GM23338 (cell line): ENCODE results near the gene SPART. TPM values are rescaled to one million over a fixed set of nuclear protein-coding genes. Genes with fewer than 3 reads are reported as not detected.
A peak's percentile ranks its signal among the peaks of the same experiment; 100 is the strongest.

Experiments used
- ATAC-seq: fragments of 200-7000 bp; cut with Tn5 transposase; 3 replicates; pipeline ENCODE4 v1.9.1; 2020
- DNase-seq: peaks from one replicate; pipeline ENCODE4 v3.0.0-alpha.2; 2015; ENCODE audit warnings: low spot score
- H2AFZ ChIP-seq: fragments of 200-600 bp; sonication (generic); 2 replicates; pipeline ENCODE4 v1.8.0; 2016; ENCODE audit warnings: antibody characterized with exemption, mild to moderate bottlenecking, moderate library complexity
- H3F3A ChIP-seq: fragments of 200-600 bp; sonication (generic); replicated peaks from 2 replicates; pipeline ENCODE4 v1.8.0; 2017; ENCODE audit warnings: antibody characterized with exemption, mixed run types, low read depth
- H3K27ac ChIP-seq: fragments of 200-600 bp; sonication (generic); 2 replicates; pipeline ENCODE4 v1.6.1; 2016; ENCODE audit warnings: low read depth
- H3K27me3 ChIP-seq: fragments of 200-600 bp; sonication (generic); 2 replicates; pipeline ENCODE4 v1.8.0; 2016; ENCODE audit warnings: mild to moderate bottlenecking, mixed run types, moderate library complexity; ENCODE audit not compliant: insufficient read depth
- H3K36me3 ChIP-seq: fragments of 200-600 bp; sonication (generic); 2 replicates; pipeline ENCODE4 v1.8.0; 2016; ENCODE audit warnings: mild to moderate bottlenecking; ENCODE audit not compliant: insufficient read depth
- H3K4me1 ChIP-seq: fragments of 200-600 bp; sonication (generic); 2 replicates; pipeline ENCODE4 v1.8.0; 2016; ENCODE audit warnings: mild to moderate bottlenecking, moderate library complexity; ENCODE audit not compliant: insufficient read depth
- H3K4me2 ChIP-seq: fragments of 200-600 bp; sonication (generic); 2 replicates; pipeline ENCODE4 v1.7.1; 2017; ENCODE audit warnings: mixed run types
- H3K4me3 ChIP-seq: fragments of 200-600 bp; sonication (generic); 2 replicates; pipeline ENCODE4 v1.6.1; 2016; ENCODE audit warnings: mixed run types
- H3K79me2 ChIP-seq: fragments of 200-600 bp; sonication (generic); replicated peaks from 2 replicates; pipeline ENCODE4 v1.8.0; 2017; ENCODE audit warnings: mild to moderate bottlenecking; ENCODE audit not compliant: insufficient read depth
- H3K9me2 ChIP-seq: fragments of 200-600 bp; sonication (generic); 2 replicates; pipeline ENCODE4 v1.8.0; 2017; ENCODE audit not compliant: insufficient read depth
- H4K20me1 ChIP-seq: fragments of 200-600 bp; sonication (generic); replicated peaks from 2 replicates; pipeline ENCODE4 v1.8.0; 2017; ENCODE audit warnings: mild to moderate bottlenecking; ENCODE audit not compliant: insufficient read depth
- H3K27ac Mint-ChIP-seq: 2 replicates; pipeline ENCODE4 v1.8.0; 2020; ENCODE audit warnings: inconsistent platforms, mild to moderate bottlenecking, moderate library complexity, mixed read lengths
- H3K27me3 Mint-ChIP-seq: 3 replicates; pipeline ENCODE4 v1.8.0; 2022; ENCODE audit warnings: low read depth, mild to moderate bottlenecking, moderate library complexity, mixed read lengths, inconsistent platforms; ENCODE audit not compliant: insufficient read depth, poor library complexity
- H3K36me3 Mint-ChIP-seq: 3 replicates; pipeline ENCODE4 v1.8.0; 2021; ENCODE audit warnings: low read depth, mild to moderate bottlenecking, inconsistent platforms, moderate library complexity, mixed read lengths
- H3K4me1 Mint-ChIP-seq: 3 replicates; pipeline ENCODE4 v1.8.0; 2020; ENCODE audit warnings: mild to moderate bottlenecking, inconsistent platforms, mixed read lengths
- H3K4me3 Mint-ChIP-seq: 3 replicates; pipeline ENCODE4 v1.8.0; 2021; ENCODE audit warnings: moderate library complexity, mild to moderate bottlenecking, inconsistent platforms, mixed read lengths
- H3K9me3 Mint-ChIP-seq: 3 replicates; pipeline ENCODE4 v1.8.0; 2020; ENCODE audit warnings: moderate library complexity, mild to moderate bottlenecking, inconsistent platforms, mixed read lengths
- CREB1 ChIP-seq: fragments of 250-450 bp; sonication (Bioruptor Pico); IDR thresholded peaks from 2 replicates; pipeline ENCODE4 v1.5.0; 2020; ENCODE audit warnings: low read depth, mild to moderate bottlenecking, moderate library complexity
- EZH2 ChIP-seq: fragments of 200-600 bp; sonication (generic); IDR thresholded peaks from one replicate; pipeline ENCODE4 v1.8.0; 2017; ENCODE audit warnings: antibody characterized with exemption, mild to moderate bottlenecking, low read depth; ENCODE audit not compliant: unreplicated experiment
- EZH2phosphoT487 ChIP-seq: fragments of 200-600 bp; sonication (generic); IDR thresholded peaks from one replicate; pipeline ENCODE4 v1.8.1; 2018; ENCODE audit warnings: antibody characterized with exemption; ENCODE audit not compliant: unreplicated experiment
- JUNB ChIP-seq: IDR thresholded peaks from one replicate; pipeline ENCODE4 v1.6.1; 2016; ENCODE audit warnings: antibody characterized with exemption; ENCODE audit not compliant: unreplicated experiment
- NANOG ChIP-seq: IDR thresholded peaks from 2 replicates; pipeline ENCODE4 v1.6.1; 2016; ENCODE audit warnings: antibody characterized with exemption, borderline replicate concordance
- POLR2AphosphoS5 ChIP-seq: IDR thresholded peaks from 2 replicates; pipeline ENCODE4 v1.6.1; 2016; ENCODE audit warnings: antibody characterized with exemption, low read depth
- STAT1 ChIP-seq: IDR thresholded peaks from one replicate; pipeline ENCODE4 v1.6.1; 2016; ENCODE audit warnings: antibody characterized with exemption; ENCODE audit not compliant: unreplicated experiment
- ZNF114 ChIP-seq: fragments of 250-450 bp; sonication (Bioruptor Pico); IDR thresholded peaks from 2 replicates; pipeline ENCODE4 v1.5.0; 2020; ENCODE audit warnings: mild to moderate bottlenecking, moderate library complexity
- ZNF331 ChIP-seq: fragments of 250-450 bp; sonication (Bioruptor Pico); IDR thresholded peaks from 2 replicates; pipeline ENCODE4 v1.5.0; 2020; ENCODE audit warnings: low read depth, mild to moderate bottlenecking, moderate library complexity
- polyA plus RNA-seq: library from polyadenylated mRNA; unstranded; fragments of >200 nt; fragmentation: Nextera tagmentation; extraction: Ambion mirVana; gene quantifications from 2 replicates; pipeline ENCODE4 v1.2.1, GENCODE V29; 2016
- total RNA-seq: library from RNA; depleted of rRNA; stranded (reverse); fragments of >200 nt; shearing (Covaris generic); gene quantifications from 2 replicates; pipeline ENCODE4 v1.2.3, GENCODE V29; 2014
- TF ChIP-seq, protein P1 (sequence below): IDR thresholded peaks from one replicate; pipeline ENCODE4 v1.6.1; 2018; ENCODE audit warnings: antibody characterized with exemption; ENCODE audit not compliant: unreplicated experiment
- TF ChIP-seq, protein P2 (sequence below), 2 experiments: fragments of 200-600 bp in 1 of 2; sonication (generic) in 1 of 2; conservative IDR thresholded peaks; 2 replicates each; pipeline versions ENCODE4 v1.5.1 to v1.6.1; 2016 to 2017; ENCODE audit warnings: antibody characterized with exemption in 2 of 2, low read depth in 2 of 2, mild to moderate bottlenecking in 2 of 2, moderate library complexity in 1 of 2
- TF ChIP-seq, protein P3 (sequence below): IDR thresholded peaks from 2 replicates; pipeline ENCODE4 v1.6.1; 2016; ENCODE audit warnings: antibody characterized with exemption
- TF ChIP-seq, protein P4 (sequence below): fragments of 250-450 bp; sonication (Bioruptor Pico); IDR thresholded peaks from 2 replicates; pipeline ENCODE4 v1.5.0; 2020; ENCODE audit warnings: mild to moderate bottlenecking, moderate library complexity

SPART gene
- total and polyA plus RNA-seq, 2 experiments from 2014 or later: 109 to 116 TPM

DNA sequence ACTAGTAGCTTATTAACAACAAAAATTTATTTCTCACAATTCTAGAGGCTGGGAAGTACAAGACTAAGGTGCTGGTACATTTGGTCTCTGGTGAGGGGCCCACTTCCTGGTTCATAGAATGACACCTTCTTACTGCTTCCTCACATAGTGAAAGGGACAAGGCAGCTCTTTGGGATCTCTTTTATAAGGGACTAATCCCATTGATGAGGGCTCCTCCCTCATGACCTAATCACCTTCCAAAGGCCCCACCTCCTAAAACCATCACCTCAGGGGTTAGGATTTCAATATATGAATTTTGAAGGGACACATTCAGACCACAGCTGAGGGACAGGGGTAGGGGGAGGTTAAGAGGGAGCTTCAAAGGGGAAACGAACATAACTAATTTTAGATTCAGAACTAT lies 20.3 kb downstream of the SPART start:
- ATAC-seq: peak; percentile 42
- H3K36me3 ChIP-seq: peaks cover 13% of the 10 kb centered on the region; the same call in 1 of the 2 replicates
- peak overlapping the region; percentile 53 for H3K4me2 ChIP-seq
- 0 out of 2 replicates have a peak, but pooled peaks cover 4% of the 10 kb centered on the region for H3F3A ChIP-seq
- H4K20me1 ChIP-seq: no peaks in the 10 kb centered on the region
- no peak for DNase-seq
- H3K27me3 ChIP-seq: no peaks in the 10 kb centered on the region
- no peak for TF ChIP-seq JUNB
- TF ChIP-seq, protein P1, sequence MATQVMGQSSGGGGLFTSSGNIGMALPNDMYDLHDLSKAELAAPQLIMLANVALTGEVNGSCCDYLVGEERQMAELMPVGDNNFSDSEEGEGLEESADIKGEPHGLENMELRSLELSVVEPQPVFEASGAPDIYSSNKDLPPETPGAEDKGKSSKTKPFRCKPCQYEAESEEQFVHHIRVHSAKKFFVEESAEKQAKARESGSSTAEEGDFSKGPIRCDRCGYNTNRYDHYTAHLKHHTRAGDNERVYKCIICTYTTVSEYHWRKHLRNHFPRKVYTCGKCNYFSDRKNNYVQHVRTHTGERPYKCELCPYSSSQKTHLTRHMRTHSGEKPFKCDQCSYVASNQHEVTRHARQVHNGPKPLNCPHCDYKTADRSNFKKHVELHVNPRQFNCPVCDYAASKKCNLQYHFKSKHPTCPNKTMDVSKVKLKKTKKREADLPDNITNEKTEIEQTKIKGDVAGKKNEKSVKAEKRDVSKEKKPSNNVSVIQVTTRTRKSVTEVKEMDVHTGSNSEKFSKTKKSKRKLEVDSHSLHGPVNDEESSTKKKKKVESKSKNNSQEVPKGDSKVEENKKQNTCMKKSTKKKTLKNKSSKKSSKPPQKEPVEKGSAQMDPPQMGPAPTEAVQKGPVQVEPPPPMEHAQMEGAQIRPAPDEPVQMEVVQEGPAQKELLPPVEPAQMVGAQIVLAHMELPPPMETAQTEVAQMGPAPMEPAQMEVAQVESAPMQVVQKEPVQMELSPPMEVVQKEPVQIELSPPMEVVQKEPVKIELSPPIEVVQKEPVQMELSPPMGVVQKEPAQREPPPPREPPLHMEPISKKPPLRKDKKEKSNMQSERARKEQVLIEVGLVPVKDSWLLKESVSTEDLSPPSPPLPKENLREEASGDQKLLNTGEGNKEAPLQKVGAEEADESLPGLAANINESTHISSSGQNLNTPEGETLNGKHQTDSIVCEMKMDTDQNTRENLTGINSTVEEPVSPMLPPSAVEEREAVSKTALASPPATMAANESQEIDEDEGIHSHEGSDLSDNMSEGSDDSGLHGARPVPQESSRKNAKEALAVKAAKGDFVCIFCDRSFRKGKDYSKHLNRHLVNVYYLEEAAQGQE: no peak
- TF ChIP-seq STAT1: no peak
- no peak for TF ChIP-seq NANOG
- no peak for TF ChIP-seq CREB1
- TF ChIP-seq, protein P2, sequence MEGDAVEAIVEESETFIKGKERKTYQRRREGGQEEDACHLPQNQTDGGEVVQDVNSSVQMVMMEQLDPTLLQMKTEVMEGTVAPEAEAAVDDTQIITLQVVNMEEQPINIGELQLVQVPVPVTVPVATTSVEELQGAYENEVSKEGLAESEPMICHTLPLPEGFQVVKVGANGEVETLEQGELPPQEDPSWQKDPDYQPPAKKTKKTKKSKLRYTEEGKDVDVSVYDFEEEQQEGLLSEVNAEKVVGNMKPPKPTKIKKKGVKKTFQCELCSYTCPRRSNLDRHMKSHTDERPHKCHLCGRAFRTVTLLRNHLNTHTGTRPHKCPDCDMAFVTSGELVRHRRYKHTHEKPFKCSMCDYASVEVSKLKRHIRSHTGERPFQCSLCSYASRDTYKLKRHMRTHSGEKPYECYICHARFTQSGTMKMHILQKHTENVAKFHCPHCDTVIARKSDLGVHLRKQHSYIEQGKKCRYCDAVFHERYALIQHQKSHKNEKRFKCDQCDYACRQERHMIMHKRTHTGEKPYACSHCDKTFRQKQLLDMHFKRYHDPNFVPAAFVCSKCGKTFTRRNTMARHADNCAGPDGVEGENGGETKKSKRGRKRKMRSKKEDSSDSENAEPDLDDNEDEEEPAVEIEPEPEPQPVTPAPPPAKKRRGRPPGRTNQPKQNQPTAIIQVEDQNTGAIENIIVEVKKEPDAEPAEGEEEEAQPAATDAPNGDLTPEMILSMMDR (conservative IDR thresholded peaks at IDR 0.05; ENCODE audit: low read depth in 2 of 2): no peak
- TF ChIP-seq, protein P3, sequence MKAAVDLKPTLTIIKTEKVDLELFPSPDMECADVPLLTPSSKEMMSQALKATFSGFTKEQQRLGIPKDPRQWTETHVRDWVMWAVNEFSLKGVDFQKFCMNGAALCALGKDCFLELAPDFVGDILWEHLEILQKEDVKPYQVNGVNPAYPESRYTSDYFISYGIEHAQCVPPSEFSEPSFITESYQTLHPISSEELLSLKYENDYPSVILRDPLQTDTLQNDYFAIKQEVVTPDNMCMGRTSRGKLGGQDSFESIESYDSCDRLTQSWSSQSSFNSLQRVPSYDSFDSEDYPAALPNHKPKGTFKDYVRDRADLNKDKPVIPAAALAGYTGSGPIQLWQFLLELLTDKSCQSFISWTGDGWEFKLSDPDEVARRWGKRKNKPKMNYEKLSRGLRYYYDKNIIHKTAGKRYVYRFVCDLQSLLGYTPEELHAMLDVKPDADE: no peak
- no peak for TF ChIP-seq POLR2AphosphoS5
- TF ChIP-seq, protein P4, sequence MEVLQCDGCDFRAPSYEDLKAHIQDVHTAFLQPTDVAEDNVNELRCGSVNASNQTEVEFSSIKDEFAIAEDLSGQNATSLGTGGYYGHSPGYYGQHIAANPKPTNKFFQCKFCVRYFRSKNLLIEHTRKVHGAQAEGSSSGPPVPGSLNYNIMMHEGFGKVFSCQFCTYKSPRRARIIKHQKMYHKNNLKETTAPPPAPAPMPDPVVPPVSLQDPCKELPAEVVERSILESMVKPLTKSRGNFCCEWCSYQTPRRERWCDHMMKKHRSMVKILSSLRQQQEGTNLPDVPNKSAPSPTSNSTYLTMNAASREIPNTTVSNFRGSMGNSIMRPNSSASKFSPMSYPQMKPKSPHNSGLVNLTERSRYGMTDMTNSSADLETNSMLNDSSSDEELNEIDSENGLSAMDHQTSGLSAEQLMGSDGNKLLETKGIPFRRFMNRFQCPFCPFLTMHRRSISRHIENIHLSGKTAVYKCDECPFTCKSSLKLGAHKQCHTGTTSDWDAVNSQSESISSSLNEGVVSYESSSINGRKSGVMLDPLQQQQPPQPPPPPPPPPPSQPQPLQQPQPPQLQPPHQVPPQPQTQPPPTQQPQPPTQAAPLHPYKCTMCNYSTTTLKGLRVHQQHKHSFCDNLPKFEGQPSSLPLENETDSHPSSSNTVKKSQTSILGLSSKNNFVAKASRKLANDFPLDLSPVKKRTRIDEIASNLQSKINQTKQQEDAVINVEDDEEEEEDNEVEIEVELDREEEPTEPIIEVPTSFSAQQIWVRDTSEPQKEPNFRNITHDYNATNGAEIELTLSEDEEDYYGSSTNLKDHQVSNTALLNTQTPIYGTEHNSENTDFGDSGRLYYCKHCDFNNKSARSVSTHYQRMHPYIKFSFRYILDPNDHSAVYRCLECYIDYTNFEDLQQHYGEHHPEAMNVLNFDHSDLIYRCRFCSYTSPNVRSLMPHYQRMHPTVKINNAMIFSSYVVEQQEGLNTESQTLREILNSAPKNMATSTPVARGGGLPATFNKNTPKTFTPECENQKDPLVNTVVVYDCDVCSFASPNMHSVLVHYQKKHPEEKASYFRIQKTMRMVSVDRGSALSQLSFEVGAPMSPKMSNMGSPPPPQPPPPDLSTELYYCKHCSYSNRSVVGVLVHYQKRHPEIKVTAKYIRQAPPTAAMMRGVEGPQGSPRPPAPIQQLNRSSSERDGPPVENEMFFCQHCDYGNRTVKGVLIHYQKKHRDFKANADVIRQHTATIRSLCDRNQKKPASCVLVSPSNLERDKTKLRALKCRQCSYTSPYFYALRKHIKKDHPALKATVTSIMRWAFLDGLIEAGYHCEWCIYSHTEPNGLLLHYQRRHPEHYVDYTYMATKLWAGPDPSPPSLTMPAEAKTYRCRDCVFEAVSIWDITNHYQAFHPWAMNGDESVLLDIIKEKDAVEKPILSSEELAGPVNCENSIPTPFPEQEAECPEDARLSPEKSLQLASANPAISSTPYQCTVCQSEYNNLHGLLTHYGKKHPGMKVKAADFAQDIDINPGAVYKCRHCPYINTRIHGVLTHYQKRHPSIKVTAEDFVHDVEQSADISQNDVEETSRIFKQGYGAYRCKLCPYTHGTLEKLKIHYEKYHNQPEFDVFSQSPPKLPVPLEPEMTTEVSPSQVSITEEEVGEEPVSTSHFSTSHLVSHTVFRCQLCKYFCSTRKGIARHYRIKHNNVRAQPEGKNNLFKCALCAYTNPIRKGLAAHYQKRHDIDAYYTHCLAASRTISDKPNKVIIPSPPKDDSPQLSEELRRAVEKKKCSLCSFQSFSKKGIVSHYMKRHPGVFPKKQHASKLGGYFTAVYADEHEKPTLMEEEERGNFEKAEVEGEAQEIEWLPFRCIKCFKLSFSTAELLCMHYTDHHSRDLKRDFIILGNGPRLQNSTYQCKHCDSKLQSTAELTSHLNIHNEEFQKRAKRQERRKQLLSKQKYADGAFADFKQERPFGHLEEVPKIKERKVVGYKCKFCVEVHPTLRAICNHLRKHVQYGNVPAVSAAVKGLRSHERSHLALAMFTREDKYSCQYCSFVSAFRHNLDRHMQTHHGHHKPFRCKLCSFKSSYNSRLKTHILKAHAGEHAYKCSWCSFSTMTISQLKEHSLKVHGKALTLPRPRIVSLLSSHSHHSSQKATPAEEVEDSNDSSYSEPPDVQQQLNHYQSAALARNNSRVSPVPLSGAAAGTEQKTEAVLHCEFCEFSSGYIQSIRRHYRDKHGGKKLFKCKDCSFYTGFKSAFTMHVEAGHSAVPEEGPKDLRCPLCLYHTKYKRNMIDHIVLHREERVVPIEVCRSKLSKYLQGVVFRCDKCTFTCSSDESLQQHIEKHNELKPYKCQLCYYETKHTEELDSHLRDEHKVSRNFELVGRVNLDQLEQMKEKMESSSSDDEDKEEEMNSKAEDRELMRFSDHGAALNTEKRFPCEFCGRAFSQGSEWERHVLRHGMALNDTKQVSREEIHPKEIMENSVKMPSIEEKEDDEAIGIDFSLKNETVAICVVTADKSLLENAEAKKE: no peak
- no peak for TF ChIP-seq ZNF114
- no peak for TF ChIP-seq EZH2phosphoT487
- TF ChIP-seq ZNF331 (CRISPR knock-in tag): no peak
- no peak for TF ChIP-seq EZH2
- peak overlapping the region; percentile 100 for H3K27ac ChIP-seq
- no peak overlapping the region for H3K4me3 Mint-ChIP-seq
- peaks cover 54% of the 10 kb centered on the region for H3K36me3 Mint-ChIP-seq
- H3K9me3 Mint-ChIP-seq: no peaks in the 10 kb centered on the region
- H3K9me2 ChIP-seq: no peaks in the 10 kb centered on the region
- H3K27ac Mint-ChIP-seq: no peak overlapping the region
- H3K27me3 Mint-ChIP-seq: peaks cover under 1% of the 10 kb centered on the region
- H3K79me2 ChIP-seq: peaks cover 17% of the 10 kb centered on the region
- peaks cover 51% of the 10 kb centered on the region for H3K4me1 ChIP-seq
- peaks cover 30% of the 10 kb centered on the region for H3K4me1 Mint-ChIP-seq
- no peak overlapping the region for H3K4me3 ChIP-seq
- no peak overlapping the region for H2AFZ ChIP-seq
